ENCODE results near the gene OR51I1. TPM values are rescaled to one million over a fixed set of nuclear protein-coding genes. Genes with fewer than 3 reads are reported as not detected.

The OR51I1 gene
- total and polyA plus RNA-seq, 10 of the 15 experiments (the other 5 are each of a cell fraction or from before 2014, with no cell fraction given), result 0.10 to 0.11 TPM; not detected in 8

DNA sequence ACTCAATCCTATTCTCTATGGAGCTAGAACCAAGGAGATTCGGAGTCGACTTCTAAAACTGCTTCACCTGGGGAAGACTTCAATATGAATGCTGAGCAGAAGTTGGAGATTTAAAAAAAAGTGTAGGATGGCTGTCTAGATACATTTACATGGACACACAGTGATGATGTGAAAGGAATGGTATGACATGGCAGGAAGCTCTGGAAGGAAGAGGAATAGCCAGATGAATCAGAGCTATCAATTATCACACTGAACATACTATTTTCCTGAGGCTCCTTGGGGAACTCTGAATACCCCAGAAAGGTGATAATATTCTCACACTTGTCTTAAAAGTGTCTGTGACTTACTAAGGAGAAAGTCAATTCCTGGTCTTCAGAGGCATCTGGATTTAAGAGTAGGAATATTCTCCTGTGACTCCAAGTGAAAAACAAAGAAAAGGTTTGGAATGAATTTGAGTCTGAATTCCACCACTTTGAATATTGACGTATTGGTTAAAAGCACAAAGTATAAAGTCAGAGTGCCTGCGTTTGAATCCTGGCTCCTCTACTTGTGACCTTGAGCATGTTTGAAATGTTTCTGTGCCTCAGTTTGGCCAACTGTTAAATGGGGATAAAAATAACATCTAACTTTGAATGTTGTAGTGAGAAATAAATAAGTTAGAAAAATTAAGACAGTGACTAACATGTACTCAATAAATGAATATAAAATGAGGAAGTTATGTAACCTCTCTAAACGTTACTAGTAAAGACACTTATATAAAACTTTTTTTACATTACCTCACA is 48.5 kb upstream of the OR51I1 start:
- no peaks in the 10 kb centered on the region; a peak in 1 of 4 replicates for H3K27me3 ChIP-seq (replicated peaks in 1 of 2; ENCODE audit: control insufficient read depth in 2 of 2, insufficient read depth in 2 of 2, low read length in 1 of 2)
- CTCF ChIA-PET, result interaction anchor here (0.6 to 1.1 kb wide), 2 partner anchors 13 kb away, joined by 4 read pairs; no protein-coding TSS in a partner anchor
- no peak overlapping the region for H3K27ac ChIP-seq (ENCODE audit: control insufficient read depth, insufficient read depth)
- WGBS (ENCODE audit: insufficient coverage, insufficient replicate concordance, low lambda C conversion rate, missing lambda C conversion rate), result 9% methylated on average over 5 of the region's 5 CpGs
- H4K20me1 ChIP-seq (ENCODE audit: control insufficient read depth, insufficient read depth), result no peaks in the 10 kb centered on the region
- SMC1A ChIA-PET (ENCODE audit: uncharacterized antibody, unreplicated experiment), result no interaction called here
- H3K4me2 ChIP-seq (ENCODE audit: control insufficient read depth, insufficient read depth), result no peak overlapping the region
- no peak overlapping the region for H3K4me3 ChIP-seq
- H2AFZ ChIP-seq (ENCODE audit: control insufficient read depth, low read depth, low read length), result no peak overlapping the region
- no peaks in the 10 kb centered on the region for H3K79me2 ChIP-seq (ENCODE audit: control insufficient read depth, insufficient read depth, low read length)
- in situ Hi-C loops (cut with MboI) (no loop called here), intact Hi-C loops (cut with micrococcal nuclease; ENCODE audit: unreplicated experiment) (no loop called here)
- no peak overlapping the region for H3K9ac ChIP-seq (ENCODE audit: control insufficient read depth, insufficient read depth, low read length)
- no peaks in the 10 kb centered on the region for H3K9me3 ChIP-seq (replicated peaks; ENCODE audit: control insufficient read depth, insufficient read depth, low read length)
- TF ChIP-seq CBFB (IDR thresholded peaks at IDR 0.05; ENCODE audit: low read depth), result no peak
- TF ChIP-seq, protein P1, sequence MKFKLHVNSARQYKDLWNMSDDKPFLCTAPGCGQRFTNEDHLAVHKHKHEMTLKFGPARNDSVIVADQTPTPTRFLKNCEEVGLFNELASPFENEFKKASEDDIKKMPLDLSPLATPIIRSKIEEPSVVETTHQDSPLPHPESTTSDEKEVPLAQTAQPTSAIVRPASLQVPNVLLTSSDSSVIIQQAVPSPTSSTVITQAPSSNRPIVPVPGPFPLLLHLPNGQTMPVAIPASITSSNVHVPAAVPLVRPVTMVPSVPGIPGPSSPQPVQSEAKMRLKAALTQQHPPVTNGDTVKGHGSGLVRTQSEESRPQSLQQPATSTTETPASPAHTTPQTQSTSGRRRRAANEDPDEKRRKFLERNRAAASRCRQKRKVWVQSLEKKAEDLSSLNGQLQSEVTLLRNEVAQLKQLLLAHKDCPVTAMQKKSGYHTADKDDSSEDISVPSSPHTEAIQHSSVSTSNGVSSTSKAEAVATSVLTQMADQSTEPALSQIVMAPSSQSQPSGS (IDR thresholded peaks at IDR 0.05; ENCODE audit: low read length), result no peak
- TF ChIP-seq RFX5 (IDR thresholded peaks at IDR 0.05; ENCODE audit: low read depth, low read length), result no peak
- no peak for TF ChIP-seq EGR1 (IDR thresholded peaks at IDR 0.05; ENCODE audit: borderline replicate concordance in 1 of 2, low read depth in 2 of 2, low read length in 2 of 2)
- no peak for TF ChIP-seq TAF1 (IDR thresholded peaks at IDR 0.05; ENCODE audit: borderline replicate concordance, low read depth, low read length)
- TF ChIP-seq PKNOX1 (IDR thresholded peaks at IDR 0.05), result no peak
- TF ChIP-seq CREM (IDR thresholded peaks at IDR 0.05; ENCODE audit: low read depth), result no peak
- POLR2A ChIA-PET, result no interaction called here
- no peaks in the 10 kb centered on the region for H3K36me3 ChIP-seq (ENCODE audit: control insufficient read depth in 2 of 2, insufficient read depth in 2 of 2, low read length in 1 of 2)
- BruUV-seq (replicated peaks), result no TSS peak
- RAD21 ChIA-PET (ENCODE audit: unreplicated experiment), result no interaction called here
- no peak for ATAC-seq
- no peak for FAIRE-seq
- H3K4me1 ChIP-seq (ENCODE audit: control insufficient read depth, insufficient read depth, low read length), result no peaks in the 10 kb centered on the region
- DNase-seq (ENCODE audit: low read depth, low spot score), result no peak

All from GM12878 (cell line).